HepG2 (cell line): ENCODE measurements around the gene PBX1. TPM values are rescaled to one million over a fixed set of nuclear protein-coding genes. Genes with fewer than 3 reads are reported as not detected.
A peak's percentile ranks its signal among the peaks of the same experiment; 100 is the strongest.

ENCODE experiments used
- ADNP ChIP-seq: sonication (generic); formaldehyde crosslinking; IDR thresholded peaks from 2 replicates; pipeline ENCODE4 v1.4.0; 2020; ENCODE audit warnings: missing genetic modification reagents
- AHR ChIP-seq: IDR thresholded peaks from 2 replicates; pipeline ENCODE4 v1.6.1; 2018; ENCODE audit warnings: missing genetic modification reagents, missing compliant biosample characterization
- BRD4 ChIP-seq: sonication (generic); formaldehyde crosslinking; IDR thresholded peaks from 2 replicates; pipeline ENCODE4 v1.4.0; 2020; ENCODE audit warnings: missing genetic modification reagents
- ELF3 ChIP-seq: IDR thresholded peaks from 2 replicates; pipeline ENCODE4 v1.6.1; 2016; ENCODE audit warnings: missing genetic modification reagents, missing compliant biosample characterization
- KAT7 ChIP-seq: IDR thresholded peaks from 2 replicates; pipeline ENCODE4 v1.6.1; 2018; ENCODE audit warnings: borderline replicate concordance, missing compliant biosample characterization
- KLF9 ChIP-seq: IDR thresholded peaks from 2 replicates; pipeline ENCODE4 v1.6.1; 2016; ENCODE audit warnings: low read depth
- PATZ1 ChIP-seq: sonication (generic); formaldehyde crosslinking; IDR thresholded peaks from 2 replicates; pipeline ENCODE4 v1.4.0; 2020; ENCODE audit warnings: missing genetic modification reagents
- SRY ChIP-seq: sonication (generic); formaldehyde crosslinking; IDR thresholded peaks from 2 replicates; pipeline ENCODE4 v1.8.0; 2022; ENCODE audit warnings: mild to moderate bottlenecking, missing genetic modification reagents
- YEATS4 ChIP-seq: sonication (generic); formaldehyde crosslinking; IDR thresholded peaks from 2 replicates; pipeline ENCODE4 v1.4.0; 2020; ENCODE audit warnings: missing genetic modification reagents, borderline replicate concordance
- ZNF331 ChIP-seq: sonication (generic); formaldehyde crosslinking; IDR thresholded peaks from 2 replicates; pipeline ENCODE4 v1.4.0; 2020; ENCODE audit warnings: missing genetic modification reagents
- ZNF512 ChIP-seq: sonication (generic); formaldehyde crosslinking; IDR thresholded peaks from 2 replicates; pipeline ENCODE4 v1.4.0; 2020; ENCODE audit warnings: mild to moderate bottlenecking, missing genetic modification reagents
- polyA plus RNA-seq, 8 experiments: library from polyadenylated mRNA; depleted of rRNA in 3 of 8; stranded (reverse) in 7 of 8; unstranded in 1 of 8; fragments of >200 nt; fragmentation: Illumina TruSeq in 4 of 8; extraction: Trizol in 4 of 8; gene quantifications; 2 replicates each; pipeline versions ENCODE4 v1.2.1 to v1.2.3, GENCODE V29; 2011 to 2016; ENCODE audit warnings: low read depth in 4 of 8, missing spikeins in 1 of 8, mixed read lengths in 1 of 8; ENCODE audit not compliant: insufficient read depth in 1 of 8
- total RNA-seq, 5 experiments: library from RNA; depleted of rRNA; stranded (reverse); fragments of >200 nt; fragmentation: Illumina TruSeq; extraction: Trizol; gene quantifications; 2 replicates each; pipeline ENCODE4 v1.2.3, GENCODE V29; 2016; ENCODE audit warnings: low read depth in 1 of 5

Gene PBX1
- total and polyA plus RNA-seq, 2 of the 13 experiments (the other 11 are each of a cell fraction or from before 2014, with no cell fraction given) = 0.24 TPM; not detected in 1

- no peak for TF ChIP-seq YEATS4 (CRISPR knock-in tag)
- TF ChIP-seq ADNP (CRISPR knock-in tag) = no peak
- TF ChIP-seq BRD4 = no peak
- no peak for TF ChIP-seq AHR (CRISPR knock-in tag)
- peak; percentile 37; the same call in 1 of the 2 replicates for TF ChIP-seq PATZ1 (CRISPR knock-in tag)
- TF ChIP-seq ZNF512 = no peak
- peak; percentile 55; the same call in 1 of the 2 replicates for TF ChIP-seq ELF3 (CRISPR knock-in tag)
- no peak for TF ChIP-seq KAT7 (CRISPR knock-in tag)
- no peak for TF ChIP-seq KLF9 (CRISPR knock-in tag)
- peak; percentile 23; the same call in 1 of the 2 replicates for TF ChIP-seq ZNF331 (CRISPR knock-in tag)
- no peak for TF ChIP-seq SRY (CRISPR knock-in tag)
Observed at GRCh38 chr1:164611754-164612642, 53.0 kb downstream of the PBX1 start (continued).
